HG03469 (cell line): ENCODE results near the gene PLBD2.

ENCODE experiments used
- ATAC-seq: cut with Tn5 transposase; IDR thresholded peaks from one replicate; pipeline ENCODE4 v1.9.1; 2021; ENCODE audit warnings: mild to moderate bottlenecking, moderate library complexity, moderate number of reproducible peaks; ENCODE audit not compliant: unreplicated experiment

The PLBD2 gene

GRCh38 chr12:113439606-113440030 is 81.2 kb downstream of the PLBD2 start:
- no peak for ATAC-seq

GRCh38 chr12:113440336-113440735 is 81.9 kb downstream of the PLBD2 start:
- ATAC-seq: no peak
